Measurements from ENCODE around the gene SKOR1.

DNA sequence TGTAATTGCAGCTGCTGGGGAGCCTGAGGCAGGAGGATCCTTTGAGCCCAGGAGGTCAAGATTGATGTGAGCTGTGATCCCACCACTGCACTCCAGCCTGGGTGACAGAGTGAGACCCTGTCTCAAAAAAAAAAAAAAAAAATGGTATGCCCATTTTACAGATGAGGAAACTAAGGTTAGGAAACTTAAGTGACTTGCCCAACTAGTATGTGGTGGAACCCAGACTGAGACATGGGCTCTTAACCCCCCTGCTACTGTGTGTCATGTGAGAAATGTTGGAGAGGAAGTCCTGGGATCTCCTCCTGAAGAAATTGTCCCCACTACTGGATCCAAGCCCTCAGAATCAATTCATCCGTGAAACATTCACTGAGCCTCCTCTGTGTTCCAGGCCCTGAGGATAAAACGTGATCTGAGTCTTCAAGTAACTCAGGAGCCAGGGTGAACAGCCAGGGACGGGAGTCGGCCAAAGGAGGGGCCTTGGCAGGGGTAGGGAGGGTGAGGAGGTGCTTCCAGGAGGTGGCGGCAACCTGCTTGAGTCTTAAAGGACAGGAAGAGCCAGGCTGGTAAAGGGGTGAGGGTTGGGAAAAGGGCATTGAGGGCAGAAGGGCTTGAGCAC is 34.1 kb downstream of the SKOR1 start:
- TF ChIP-seq, protein P1, sequence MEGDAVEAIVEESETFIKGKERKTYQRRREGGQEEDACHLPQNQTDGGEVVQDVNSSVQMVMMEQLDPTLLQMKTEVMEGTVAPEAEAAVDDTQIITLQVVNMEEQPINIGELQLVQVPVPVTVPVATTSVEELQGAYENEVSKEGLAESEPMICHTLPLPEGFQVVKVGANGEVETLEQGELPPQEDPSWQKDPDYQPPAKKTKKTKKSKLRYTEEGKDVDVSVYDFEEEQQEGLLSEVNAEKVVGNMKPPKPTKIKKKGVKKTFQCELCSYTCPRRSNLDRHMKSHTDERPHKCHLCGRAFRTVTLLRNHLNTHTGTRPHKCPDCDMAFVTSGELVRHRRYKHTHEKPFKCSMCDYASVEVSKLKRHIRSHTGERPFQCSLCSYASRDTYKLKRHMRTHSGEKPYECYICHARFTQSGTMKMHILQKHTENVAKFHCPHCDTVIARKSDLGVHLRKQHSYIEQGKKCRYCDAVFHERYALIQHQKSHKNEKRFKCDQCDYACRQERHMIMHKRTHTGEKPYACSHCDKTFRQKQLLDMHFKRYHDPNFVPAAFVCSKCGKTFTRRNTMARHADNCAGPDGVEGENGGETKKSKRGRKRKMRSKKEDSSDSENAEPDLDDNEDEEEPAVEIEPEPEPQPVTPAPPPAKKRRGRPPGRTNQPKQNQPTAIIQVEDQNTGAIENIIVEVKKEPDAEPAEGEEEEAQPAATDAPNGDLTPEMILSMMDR (IDR thresholded peaks at IDR 0.05): no peak
- no peak for TF ChIP-seq POLR2A (IDR thresholded peaks at IDR 0.05)
